ENCODE measurements around the gene CCL26. TPM values are rescaled to one million over a fixed set of nuclear protein-coding genes. Genes with fewer than 3 reads are reported as not detected.
"Not testable (repeated sequence)": the region's sequence is repeated elsewhere in the genome, so short reads cannot be mapped to it uniquely, and the experiment has no call there.

CCL26 gene
- total RNA-seq, 1 experiment from 2014 or later: 0.84 TPM

- Histone ChIP-seq H3K9me3 (ENCODE audit: low read depth, low read length, poor library complexity, severe bottlenecking) (no peaks in the 10 kb centered on the region), H3K27ac (ENCODE audit: low read depth, low read length, poor library complexity, severe bottlenecking) (no peak overlapping the region), H3K4me1 (ENCODE audit: insufficient read depth, low read length, poor library complexity, severe bottlenecking) (no peaks in the 10 kb centered on the region), H3K27me3 (replicated peaks; ENCODE audit: insufficient read depth, low read depth, low read length, poor library complexity) (no peaks in the 10 kb centered on the region), H3K36me3 (ENCODE audit: insufficient read depth, low read length, poor library complexity, severe bottlenecking) (no peaks in the 10 kb centered on the region), H3K4me3 (ENCODE audit: low read depth, low read length, poor library complexity, severe bottlenecking) (no peak overlapping the region)
- intact Hi-C loops (cut with micrococcal nuclease; ENCODE audit: unreplicated experiment): no loop called here
- no peak for DNase-seq (ENCODE audit: low spot score)
- BruUV-seq (replicated peaks): no TSS peak
- POLR2A ChIA-PET (ENCODE audit: low non-redundant PET): no interaction called here
- TF ChIP-seq EZH2 (IDR thresholded peaks at IDR 0.05; ENCODE audit: borderline replicate concordance, low read depth, low read length, poor library complexity, severe bottlenecking): no peak
- no peak for TF ChIP-seq CTCF (conservative IDR thresholded peaks at IDR 0.05; ENCODE audit: low read depth, low read length)
- CTCF ChIA-PET: no interaction called here
Measured at GRCh38 chr7:75789361-75789924, 17.4 kb upstream of the CCL26 start.

DNA sequence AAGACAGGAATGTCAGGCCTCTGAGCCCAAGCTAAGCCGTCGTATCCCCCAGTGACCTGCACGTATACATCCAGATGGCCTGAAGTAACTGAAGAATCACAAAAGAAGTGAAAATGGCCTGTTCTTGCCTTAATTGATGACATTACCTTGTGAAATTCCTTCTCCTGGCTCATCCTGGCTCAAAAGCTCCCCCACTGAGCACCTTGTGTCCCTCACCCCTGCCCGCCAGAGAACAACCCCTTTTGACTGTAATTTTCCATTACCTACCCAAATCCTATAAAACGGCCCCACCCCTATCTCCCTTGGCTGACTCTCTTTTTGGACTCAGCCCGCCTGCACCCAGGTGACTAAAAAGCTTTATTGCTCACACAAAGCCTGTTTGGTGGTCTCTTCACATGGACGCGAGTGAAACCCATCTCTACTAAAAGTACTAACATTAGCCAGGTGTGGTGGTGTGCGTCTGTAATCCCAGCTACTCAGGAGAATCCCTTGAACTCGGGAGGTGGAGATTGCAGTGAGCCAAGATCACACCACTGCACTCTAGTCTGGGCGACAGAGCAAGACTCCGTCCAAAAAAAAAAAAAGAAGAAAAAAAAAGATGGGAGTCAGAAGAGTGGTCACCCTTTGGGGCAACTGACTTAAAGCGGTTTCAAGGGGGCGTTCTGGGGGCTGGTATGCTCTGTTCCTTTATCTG, 16.3 kb upstream of the CCL26 start:
- POLR2A ChIA-PET (ENCODE audit: low non-redundant PET); intact Hi-C loops (cut with micrococcal nuclease; ENCODE audit: unreplicated experiment); H3K4me1 ChIP-seq (ENCODE audit: insufficient read depth, low read length, poor library complexity, severe bottlenecking); H3K27ac ChIP-seq (ENCODE audit: low read depth, low read length, poor library complexity, severe bottlenecking); H3K36me3 ChIP-seq (ENCODE audit: insufficient read depth, low read length, poor library complexity, severe bottlenecking); BruUV-seq (replicated peaks); H3K9me3 ChIP-seq (ENCODE audit: low read depth, low read length, poor library complexity, severe bottlenecking); CTCF ChIA-PET; DNase-seq (ENCODE audit: low spot score); H3K4me3 ChIP-seq (ENCODE audit: low read depth, low read length, poor library complexity, severe bottlenecking); H3K27me3 ChIP-seq (replicated peaks; ENCODE audit: insufficient read depth, low read depth, low read length, poor library complexity): not testable (repeated sequence)

DNA sequence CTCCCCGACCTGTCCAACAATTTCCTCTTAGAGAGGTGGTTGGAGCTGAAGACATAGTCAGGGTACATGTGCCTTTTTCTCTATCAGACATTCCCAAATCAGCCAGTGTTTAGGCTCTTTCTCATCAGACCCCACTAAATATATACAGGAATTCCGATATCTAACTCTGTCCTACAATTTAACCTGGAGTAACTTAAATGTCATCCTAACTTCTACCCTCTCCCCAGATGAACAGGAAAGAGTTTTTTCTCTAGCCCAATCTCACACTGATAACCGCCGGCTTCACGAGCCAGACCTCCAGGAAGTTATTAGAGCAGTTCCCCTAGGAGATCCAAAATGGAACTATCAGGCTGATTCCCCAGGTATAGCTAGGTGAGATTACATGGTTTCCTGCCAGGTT, 11.0 kb upstream of the CCL26 start:
- H3K9me3 ChIP-seq (ENCODE audit: low read depth, low read length, poor library complexity, severe bottlenecking); BruUV-seq (replicated peaks); H3K27me3 ChIP-seq (replicated peaks; ENCODE audit: insufficient read depth, low read depth, low read length, poor library complexity); intact Hi-C loops (cut with micrococcal nuclease; ENCODE audit: unreplicated experiment); H3K27ac ChIP-seq (ENCODE audit: low read depth, low read length, poor library complexity, severe bottlenecking); H3K4me1 ChIP-seq (ENCODE audit: insufficient read depth, low read length, poor library complexity, severe bottlenecking); H3K4me3 ChIP-seq (ENCODE audit: low read depth, low read length, poor library complexity, severe bottlenecking); H3K36me3 ChIP-seq (ENCODE audit: insufficient read depth, low read length, poor library complexity, severe bottlenecking); POLR2A ChIA-PET (ENCODE audit: low non-redundant PET); CTCF ChIA-PET; DNase-seq (ENCODE audit: low spot score): not testable (repeated sequence)

DNA sequence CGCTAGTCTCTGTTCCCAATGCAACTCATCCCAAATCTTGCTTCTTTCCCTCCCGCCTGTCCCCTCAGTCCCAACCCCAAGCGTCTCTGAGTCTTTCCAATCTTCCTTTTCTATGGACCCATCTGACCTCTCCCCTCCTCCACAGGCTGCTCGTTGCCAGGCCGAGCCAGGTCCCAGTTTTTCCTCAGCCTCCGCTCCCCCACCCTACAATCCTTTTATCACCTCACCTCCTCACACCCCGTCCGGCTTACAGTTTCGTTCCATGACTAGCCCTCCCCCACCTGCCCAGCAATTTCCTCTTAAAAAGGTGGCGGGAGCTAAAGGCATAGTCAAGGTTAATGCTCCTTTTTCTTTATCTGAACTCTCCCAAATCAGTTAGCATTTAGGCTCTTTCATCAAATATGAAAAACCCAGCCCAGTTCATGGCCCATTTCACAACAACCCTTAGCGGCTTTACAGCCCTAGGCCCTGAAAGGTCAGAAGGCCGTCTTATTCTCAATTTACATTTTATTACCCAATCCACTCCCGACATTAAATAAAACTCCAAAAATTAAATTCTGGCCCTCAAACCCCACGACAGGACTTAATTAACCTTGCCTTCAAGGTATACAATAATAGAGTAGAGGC, 8.7 kb upstream of the CCL26 start:
- DNase-seq (ENCODE audit: low spot score); POLR2A ChIA-PET (ENCODE audit: low non-redundant PET); intact Hi-C loops (cut with micrococcal nuclease; ENCODE audit: unreplicated experiment); H3K36me3 ChIP-seq (ENCODE audit: insufficient read depth, low read length, poor library complexity, severe bottlenecking); BruUV-seq (replicated peaks); H3K27me3 ChIP-seq (replicated peaks; ENCODE audit: insufficient read depth, low read depth, low read length, poor library complexity); CTCF ChIA-PET; H3K27ac ChIP-seq (ENCODE audit: low read depth, low read length, poor library complexity, severe bottlenecking); H3K9me3 ChIP-seq (ENCODE audit: low read depth, low read length, poor library complexity, severe bottlenecking); H3K4me3 ChIP-seq (ENCODE audit: low read depth, low read length, poor library complexity, severe bottlenecking); H3K4me1 ChIP-seq (ENCODE audit: insufficient read depth, low read length, poor library complexity, severe bottlenecking): not testable (repeated sequence)

DNA sequence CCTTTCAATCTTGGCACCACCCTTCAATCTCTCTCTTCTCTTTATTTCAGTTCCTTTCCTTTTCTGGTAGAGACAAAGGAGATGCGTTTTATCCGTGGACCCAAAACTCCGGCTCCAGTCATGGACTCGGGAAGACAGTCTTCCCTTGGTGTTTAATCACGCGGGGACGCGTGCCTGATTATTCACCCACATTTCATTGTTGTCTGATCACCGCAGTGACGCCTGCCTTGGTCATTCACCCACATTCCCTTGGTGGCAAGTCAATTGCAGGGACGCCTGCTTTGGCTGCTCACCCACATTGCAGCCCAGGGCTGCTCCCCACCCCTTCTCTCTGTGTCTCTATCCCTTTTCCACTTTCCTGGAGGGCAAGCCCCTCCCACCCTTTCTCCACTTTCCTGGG, 7.5 kb upstream of the CCL26 start:
- POLR2A ChIA-PET (ENCODE audit: low non-redundant PET); H3K9me3 ChIP-seq (ENCODE audit: low read depth, low read length, poor library complexity, severe bottlenecking); H3K4me1 ChIP-seq (ENCODE audit: insufficient read depth, low read length, poor library complexity, severe bottlenecking); DNase-seq (ENCODE audit: low spot score); H3K4me3 ChIP-seq (ENCODE audit: low read depth, low read length, poor library complexity, severe bottlenecking); BruUV-seq (replicated peaks); H3K27ac ChIP-seq (ENCODE audit: low read depth, low read length, poor library complexity, severe bottlenecking); CTCF ChIA-PET; intact Hi-C loops (cut with micrococcal nuclease; ENCODE audit: unreplicated experiment); H3K36me3 ChIP-seq (ENCODE audit: insufficient read depth, low read length, poor library complexity, severe bottlenecking); H3K27me3 ChIP-seq (replicated peaks; ENCODE audit: insufficient read depth, low read depth, low read length, poor library complexity): not testable (repeated sequence)

DNA sequence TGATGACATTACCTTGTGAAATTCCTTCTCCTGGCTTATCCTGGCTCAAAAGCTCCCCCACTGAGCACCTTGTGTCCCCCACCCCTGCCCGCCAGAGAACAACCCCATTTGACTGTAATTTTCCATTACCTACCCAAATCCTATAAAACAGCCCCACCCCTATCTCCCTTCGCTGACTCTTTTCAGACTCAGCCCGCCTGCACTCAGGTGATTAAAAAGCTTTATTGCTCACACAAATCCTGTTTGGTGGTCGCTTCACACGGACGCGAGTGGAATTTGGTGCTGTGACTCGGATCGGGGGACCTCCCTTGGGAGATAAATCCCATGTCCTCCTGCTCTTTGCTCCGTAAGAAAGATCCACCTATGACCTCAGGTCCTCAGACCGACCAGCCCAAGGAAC, 7.0 kb upstream of the CCL26 start:
- H3K27me3 ChIP-seq (replicated peaks; ENCODE audit: insufficient read depth, low read depth, low read length, poor library complexity); BruUV-seq (replicated peaks); H3K4me1 ChIP-seq (ENCODE audit: insufficient read depth, low read length, poor library complexity, severe bottlenecking); H3K36me3 ChIP-seq (ENCODE audit: insufficient read depth, low read length, poor library complexity, severe bottlenecking); intact Hi-C loops (cut with micrococcal nuclease; ENCODE audit: unreplicated experiment); H3K27ac ChIP-seq (ENCODE audit: low read depth, low read length, poor library complexity, severe bottlenecking); H3K4me3 ChIP-seq (ENCODE audit: low read depth, low read length, poor library complexity, severe bottlenecking); H3K9me3 ChIP-seq (ENCODE audit: low read depth, low read length, poor library complexity, severe bottlenecking); CTCF ChIA-PET; DNase-seq (ENCODE audit: low spot score); POLR2A ChIA-PET (ENCODE audit: low non-redundant PET): not testable (repeated sequence)
